ENCODE data around the gene ARPC2.

ARPC2 gene

DNA sequence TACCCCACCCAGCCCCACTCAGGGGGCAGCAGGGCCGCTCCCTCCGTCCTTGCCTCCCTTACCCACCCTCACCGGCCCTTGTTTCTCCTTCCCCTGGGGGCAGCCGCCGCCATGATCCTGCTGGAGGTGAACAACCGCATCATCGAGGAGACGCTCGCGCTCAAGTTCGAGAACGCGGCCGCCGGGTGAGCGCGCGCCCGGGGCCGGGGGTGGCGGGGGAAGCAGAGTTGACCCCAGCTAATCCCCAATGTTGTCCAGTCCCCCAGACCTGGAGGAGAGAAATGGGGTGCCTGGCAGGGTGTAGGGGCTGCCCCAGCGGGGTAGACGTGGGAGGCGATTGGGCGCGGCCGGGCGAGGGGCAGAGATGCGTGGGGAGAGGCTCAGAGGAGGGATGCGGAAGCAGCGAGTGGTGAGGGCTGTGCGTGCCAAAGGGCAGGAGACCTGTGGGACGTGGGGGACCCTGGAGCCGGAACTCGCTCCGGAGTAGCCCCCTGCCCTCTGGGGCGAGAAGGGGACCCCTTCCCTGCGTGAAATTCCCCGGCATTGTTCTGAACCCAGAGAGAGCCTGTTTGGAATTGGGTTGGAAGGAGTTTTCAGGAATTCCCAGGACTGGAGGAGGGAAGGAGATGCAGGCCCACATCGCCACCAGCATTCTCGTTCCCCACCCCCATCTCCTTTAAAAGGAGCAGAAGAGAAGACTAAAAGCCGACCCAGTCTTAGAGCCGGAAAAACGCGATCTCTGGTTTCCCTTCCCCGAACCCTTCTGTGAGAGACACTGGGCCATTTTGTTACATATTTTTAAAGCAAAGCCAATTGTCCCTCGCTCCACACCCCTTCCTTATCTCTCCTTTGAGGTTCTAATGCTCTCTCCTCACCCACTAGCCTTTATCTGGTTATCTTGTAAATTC, 625 bp downstream of the ARPC2 start:
- TF ChIP-seq, protein P1, sequence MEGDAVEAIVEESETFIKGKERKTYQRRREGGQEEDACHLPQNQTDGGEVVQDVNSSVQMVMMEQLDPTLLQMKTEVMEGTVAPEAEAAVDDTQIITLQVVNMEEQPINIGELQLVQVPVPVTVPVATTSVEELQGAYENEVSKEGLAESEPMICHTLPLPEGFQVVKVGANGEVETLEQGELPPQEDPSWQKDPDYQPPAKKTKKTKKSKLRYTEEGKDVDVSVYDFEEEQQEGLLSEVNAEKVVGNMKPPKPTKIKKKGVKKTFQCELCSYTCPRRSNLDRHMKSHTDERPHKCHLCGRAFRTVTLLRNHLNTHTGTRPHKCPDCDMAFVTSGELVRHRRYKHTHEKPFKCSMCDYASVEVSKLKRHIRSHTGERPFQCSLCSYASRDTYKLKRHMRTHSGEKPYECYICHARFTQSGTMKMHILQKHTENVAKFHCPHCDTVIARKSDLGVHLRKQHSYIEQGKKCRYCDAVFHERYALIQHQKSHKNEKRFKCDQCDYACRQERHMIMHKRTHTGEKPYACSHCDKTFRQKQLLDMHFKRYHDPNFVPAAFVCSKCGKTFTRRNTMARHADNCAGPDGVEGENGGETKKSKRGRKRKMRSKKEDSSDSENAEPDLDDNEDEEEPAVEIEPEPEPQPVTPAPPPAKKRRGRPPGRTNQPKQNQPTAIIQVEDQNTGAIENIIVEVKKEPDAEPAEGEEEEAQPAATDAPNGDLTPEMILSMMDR (IDR thresholded peaks at IDR 0.05; ENCODE audit: low read depth, low read length) = no peak
- peak overlapping the region; percentile 98 for H3K4me3 ChIP-seq (ENCODE audit: low read depth, low read length)

DNA sequence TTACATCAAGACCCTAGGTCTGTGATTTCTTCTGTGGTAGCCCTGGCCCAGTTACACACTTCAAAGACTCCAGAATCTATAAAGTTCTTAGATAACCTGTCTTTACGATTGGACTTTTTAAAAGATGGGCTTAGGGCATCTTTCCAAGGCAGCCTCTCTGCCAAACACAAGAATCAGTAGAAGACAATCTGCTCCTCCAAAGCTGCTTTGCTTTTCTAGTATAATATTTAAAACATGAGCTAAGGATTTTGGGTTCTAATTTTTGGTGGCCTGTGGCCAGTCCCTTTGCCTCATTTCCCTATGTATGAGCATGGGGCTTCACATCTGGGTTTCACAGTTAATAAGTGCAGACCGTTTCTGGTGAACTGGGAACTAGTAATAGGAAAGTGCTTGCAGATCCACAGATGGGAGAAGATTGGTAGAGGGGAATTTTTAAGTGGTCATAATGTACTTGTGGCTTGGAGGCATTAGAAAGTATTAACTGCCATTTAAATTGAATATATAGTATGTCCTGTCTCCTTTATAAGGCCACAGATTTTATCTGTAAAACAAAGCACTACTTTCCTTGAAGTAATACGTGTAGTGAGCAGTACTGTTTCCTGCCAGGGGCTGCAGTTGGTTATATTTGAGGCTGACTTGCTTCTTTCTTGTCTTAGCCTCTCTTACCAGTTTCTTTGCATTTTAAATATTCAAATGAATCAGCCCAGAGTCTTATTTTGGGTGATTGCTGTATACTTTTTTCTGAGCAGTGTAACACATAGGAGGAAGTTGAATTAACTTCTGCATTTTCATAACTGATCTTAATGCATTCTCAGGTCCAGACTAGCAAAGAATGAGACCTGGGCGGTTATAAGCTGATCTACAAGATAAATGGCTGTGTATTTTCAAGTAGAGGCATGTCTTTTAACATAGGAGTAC, 1.5 kb downstream of the ARPC2 start:
- TF ChIP-seq, protein P1 (IDR thresholded peaks at IDR 0.05; ENCODE audit: low read depth, low read length) = no peak
- peak overlapping the region; percentile 98 for H3K4me3 ChIP-seq (ENCODE audit: low read depth, low read length)

DNA sequence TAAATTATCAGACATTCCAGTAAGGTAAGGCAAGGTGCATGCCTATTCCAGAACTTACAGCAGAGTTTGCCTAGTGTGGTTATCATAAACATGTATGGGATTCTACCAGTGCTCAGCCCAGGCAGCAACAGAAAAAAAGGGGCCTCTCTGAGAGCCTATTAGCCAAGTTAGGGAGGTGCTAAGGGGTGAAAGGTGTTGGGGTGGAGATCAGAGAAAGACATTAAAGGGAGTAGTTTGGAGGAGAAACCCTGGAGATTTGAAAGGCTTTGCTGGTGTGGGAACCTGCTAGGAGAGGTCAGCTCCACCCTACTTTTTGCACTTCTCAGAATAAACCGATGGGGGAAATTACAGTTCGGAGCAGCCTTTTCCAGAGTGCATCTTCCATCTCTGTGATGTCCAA, 2.9 kb downstream of the ARPC2 start:
- TF ChIP-seq, protein P1 (IDR thresholded peaks at IDR 0.05; ENCODE audit: low read depth, low read length) = no peak
- peak overlapping the region; percentile 98 for H3K4me3 ChIP-seq (ENCODE audit: low read depth, low read length)

DNA sequence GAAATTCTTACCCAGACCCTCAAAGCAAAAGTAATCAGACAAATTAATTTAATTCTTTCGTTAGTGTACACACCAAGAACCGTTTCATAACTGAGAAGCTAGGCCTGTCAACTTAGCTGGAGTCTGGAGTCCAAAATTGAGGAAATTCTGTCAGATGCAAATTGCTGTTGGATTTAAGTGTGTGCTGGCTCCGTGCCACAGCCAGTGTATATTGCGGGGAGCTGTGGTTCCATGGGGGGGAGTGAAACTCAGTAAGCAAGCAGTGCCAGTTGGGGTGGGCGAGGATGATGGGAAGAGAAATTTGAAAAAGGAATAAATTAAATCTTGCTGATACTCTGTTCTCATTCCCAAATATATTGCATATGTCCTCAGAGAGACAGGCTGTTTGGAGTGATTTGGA, 4.0 kb downstream of the ARPC2 start:
- TF ChIP-seq, protein P1 (IDR thresholded peaks at IDR 0.05; ENCODE audit: low read depth, low read length) = no peak
- H3K4me3 ChIP-seq (ENCODE audit: low read depth, low read length) = no peak overlapping the region

DNA sequence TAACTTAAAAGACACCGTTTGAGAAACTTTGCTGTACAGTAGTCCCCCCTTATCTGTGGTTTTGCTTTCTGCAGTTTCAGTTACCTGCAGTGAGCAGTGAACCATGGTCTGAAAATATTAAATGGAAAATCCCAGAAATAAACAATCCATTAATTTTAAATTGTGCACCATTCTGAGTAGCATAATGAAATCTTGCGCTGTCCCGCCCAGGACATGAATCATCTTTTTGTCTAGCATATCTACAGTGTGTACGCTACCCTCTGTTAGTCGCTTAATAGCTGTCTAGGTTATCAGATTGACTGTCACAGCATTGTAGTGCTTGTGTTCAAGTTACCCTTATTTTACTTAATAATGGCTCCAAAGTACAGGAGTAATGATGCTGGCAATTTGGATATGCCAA, 6.1 kb downstream of the ARPC2 start:
- TF ChIP-seq, protein P1 (IDR thresholded peaks at IDR 0.05; ENCODE audit: low read depth, low read length) = no peak
- no peak overlapping the region for H3K4me3 ChIP-seq (ENCODE audit: low read depth, low read length)

DNA sequence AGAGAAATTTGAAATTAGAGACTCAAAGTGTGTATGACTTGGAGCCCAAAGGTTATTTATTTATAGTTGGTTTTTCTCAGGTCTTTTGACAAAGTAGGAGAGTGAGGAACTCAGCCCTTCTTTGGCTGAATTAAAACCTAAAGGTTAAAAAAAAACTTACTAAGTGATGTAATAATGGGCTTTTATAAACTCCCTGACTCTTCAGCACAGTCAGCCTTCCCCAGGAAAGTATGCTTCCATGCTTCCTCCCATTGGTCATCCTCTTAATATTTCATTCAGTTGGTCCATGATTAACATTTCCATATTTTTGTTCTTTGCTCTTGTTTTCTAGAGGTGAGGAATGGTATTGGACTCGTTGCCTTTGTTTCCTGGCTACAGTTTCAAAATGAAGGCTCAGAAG, 7.2 kb downstream of the ARPC2 start:
- H3K4me3 ChIP-seq (ENCODE audit: low read depth, low read length) = no peak overlapping the region
- TF ChIP-seq, protein P1 (IDR thresholded peaks at IDR 0.05; ENCODE audit: low read depth, low read length) = no peak
